HL-60 (cell line): ENCODE measurements around the gene FOXO3.

ENCODE experiments used
- DNase-seq, 2 experiments: peaks; one replicate each; pipeline ENCODE4 v3.0.0-alpha.2; 2010 to 2020; ENCODE audit warnings: low read depth in 1 of 2, low spot score in 1 of 2
- H3K27ac ChIP-seq: fragments of 250-450 bp; sonication (Bioruptor Pico); replicated peaks from 2 replicates; pipeline ENCODE4 v1.5.1; 2020; ENCODE audit warnings: mild to moderate bottlenecking, moderate library complexity
- H3K27me3 ChIP-seq: fragments of 250-450 bp; sonication (Bioruptor Pico); 2 replicates; pipeline ENCODE4 v1.5.1; 2021; ENCODE audit warnings: mild to moderate bottlenecking, moderate library complexity; ENCODE audit not compliant: insufficient read depth, poor library complexity, severe bottlenecking
- H3K4me3 ChIP-seq: replicated peaks from 2 replicates; pipeline ENCODE4 v1.5.1; 2011; ENCODE audit warnings: mild to moderate bottlenecking, control low read depth, low read length; ENCODE audit not compliant: insufficient read depth
- GABPA ChIP-seq: IDR thresholded peaks from 2 replicates; pipeline ENCODE4 v1.6.1; 2012; ENCODE audit warnings: low read depth
- POLR2AphosphoS5 ChIP-seq: IDR thresholded peaks from 2 replicates; pipeline ENCODE4 v1.6.1; 2012; ENCODE audit warnings: low read depth
- SPI1 ChIP-seq: IDR thresholded peaks from 2 replicates; pipeline ENCODE4 v1.6.1; 2012; ENCODE audit warnings: low read depth, mild to moderate bottlenecking, borderline replicate concordance
- TF ChIP-seq, protein P1 (sequence below): IDR thresholded peaks from 2 replicates; pipeline ENCODE4 v1.6.1; 2012; ENCODE audit warnings: low read depth; ENCODE audit not compliant: insufficient replicate concordance
- TF ChIP-seq, protein P2 (sequence below): IDR thresholded peaks from one replicate; pipeline ENCODE4 v1.5.1; 2011; ENCODE audit warnings: low read length, control low read depth, inconsistent platforms; ENCODE audit not compliant: insufficient read depth

The FOXO3 gene

DNA sequence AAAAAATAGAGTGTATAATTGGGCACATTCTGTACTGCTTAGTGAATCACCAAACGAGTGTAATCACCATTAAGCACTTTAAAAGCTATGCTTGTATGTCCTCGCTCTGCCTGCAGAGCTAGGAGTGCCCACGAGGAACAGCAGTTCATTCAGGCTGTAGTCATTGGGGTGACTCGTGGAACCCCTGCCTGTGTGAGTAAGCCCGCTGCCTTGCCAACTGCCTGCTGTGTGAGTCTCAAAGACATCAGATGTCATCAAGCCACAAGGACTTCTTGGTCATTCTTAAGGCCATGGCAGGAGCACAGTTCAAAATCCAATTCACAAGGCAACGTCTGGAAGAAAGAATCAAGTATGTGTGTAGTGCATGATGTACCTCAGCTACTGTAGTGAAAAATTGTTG lies 60.4 kb downstream of the FOXO3 start:
- TF ChIP-seq, protein P1, sequence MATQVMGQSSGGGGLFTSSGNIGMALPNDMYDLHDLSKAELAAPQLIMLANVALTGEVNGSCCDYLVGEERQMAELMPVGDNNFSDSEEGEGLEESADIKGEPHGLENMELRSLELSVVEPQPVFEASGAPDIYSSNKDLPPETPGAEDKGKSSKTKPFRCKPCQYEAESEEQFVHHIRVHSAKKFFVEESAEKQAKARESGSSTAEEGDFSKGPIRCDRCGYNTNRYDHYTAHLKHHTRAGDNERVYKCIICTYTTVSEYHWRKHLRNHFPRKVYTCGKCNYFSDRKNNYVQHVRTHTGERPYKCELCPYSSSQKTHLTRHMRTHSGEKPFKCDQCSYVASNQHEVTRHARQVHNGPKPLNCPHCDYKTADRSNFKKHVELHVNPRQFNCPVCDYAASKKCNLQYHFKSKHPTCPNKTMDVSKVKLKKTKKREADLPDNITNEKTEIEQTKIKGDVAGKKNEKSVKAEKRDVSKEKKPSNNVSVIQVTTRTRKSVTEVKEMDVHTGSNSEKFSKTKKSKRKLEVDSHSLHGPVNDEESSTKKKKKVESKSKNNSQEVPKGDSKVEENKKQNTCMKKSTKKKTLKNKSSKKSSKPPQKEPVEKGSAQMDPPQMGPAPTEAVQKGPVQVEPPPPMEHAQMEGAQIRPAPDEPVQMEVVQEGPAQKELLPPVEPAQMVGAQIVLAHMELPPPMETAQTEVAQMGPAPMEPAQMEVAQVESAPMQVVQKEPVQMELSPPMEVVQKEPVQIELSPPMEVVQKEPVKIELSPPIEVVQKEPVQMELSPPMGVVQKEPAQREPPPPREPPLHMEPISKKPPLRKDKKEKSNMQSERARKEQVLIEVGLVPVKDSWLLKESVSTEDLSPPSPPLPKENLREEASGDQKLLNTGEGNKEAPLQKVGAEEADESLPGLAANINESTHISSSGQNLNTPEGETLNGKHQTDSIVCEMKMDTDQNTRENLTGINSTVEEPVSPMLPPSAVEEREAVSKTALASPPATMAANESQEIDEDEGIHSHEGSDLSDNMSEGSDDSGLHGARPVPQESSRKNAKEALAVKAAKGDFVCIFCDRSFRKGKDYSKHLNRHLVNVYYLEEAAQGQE = no peak
- no peak for TF ChIP-seq SPI1
- no peak for TF ChIP-seq GABPA
- TF ChIP-seq, protein P2, sequence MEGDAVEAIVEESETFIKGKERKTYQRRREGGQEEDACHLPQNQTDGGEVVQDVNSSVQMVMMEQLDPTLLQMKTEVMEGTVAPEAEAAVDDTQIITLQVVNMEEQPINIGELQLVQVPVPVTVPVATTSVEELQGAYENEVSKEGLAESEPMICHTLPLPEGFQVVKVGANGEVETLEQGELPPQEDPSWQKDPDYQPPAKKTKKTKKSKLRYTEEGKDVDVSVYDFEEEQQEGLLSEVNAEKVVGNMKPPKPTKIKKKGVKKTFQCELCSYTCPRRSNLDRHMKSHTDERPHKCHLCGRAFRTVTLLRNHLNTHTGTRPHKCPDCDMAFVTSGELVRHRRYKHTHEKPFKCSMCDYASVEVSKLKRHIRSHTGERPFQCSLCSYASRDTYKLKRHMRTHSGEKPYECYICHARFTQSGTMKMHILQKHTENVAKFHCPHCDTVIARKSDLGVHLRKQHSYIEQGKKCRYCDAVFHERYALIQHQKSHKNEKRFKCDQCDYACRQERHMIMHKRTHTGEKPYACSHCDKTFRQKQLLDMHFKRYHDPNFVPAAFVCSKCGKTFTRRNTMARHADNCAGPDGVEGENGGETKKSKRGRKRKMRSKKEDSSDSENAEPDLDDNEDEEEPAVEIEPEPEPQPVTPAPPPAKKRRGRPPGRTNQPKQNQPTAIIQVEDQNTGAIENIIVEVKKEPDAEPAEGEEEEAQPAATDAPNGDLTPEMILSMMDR = no peak
- no peak for TF ChIP-seq POLR2AphosphoS5
- H3K27ac ChIP-seq = no peak overlapping the region
- no peak overlapping the region for H3K4me3 ChIP-seq
- H3K27me3 ChIP-seq = no peaks in the 10 kb centered on the region
- DNase-seq = no peak

DNA sequence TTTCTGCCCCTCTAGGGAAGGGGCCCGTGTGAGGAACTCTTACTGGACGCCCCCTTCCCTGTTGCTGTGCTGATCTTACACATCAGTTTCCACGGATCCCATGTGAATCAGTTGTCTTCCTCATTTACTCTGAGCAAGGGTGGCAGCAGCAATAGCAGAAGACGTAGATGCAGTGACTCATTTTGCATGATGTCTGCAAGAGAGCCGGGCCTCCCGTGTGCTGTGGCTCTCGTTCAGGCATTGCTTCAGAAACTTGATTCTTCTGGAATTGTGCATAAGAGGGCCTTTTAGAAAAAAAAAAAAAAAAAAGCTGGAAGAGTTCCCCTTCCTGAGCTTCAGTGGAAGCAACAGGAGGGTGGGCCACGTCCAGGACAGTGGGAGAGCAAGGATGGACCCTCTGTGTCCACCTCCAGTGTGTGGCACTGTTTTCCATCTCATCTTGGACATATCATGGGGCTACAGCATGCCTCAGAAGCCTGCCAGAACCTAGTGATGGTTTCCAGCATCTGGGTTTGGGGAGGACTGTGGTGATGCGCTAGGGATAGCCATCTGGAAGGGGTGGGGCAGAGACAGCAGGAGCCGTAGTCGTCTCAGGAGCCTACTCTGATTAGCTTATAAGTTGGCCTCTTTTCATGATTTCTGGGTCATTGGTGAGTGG lies 62.1 kb downstream of the FOXO3 start:
- TF ChIP-seq SPI1 (peak; percentile 87), POLR2AphosphoS5 (no peak)
- TF ChIP-seq, protein P1 = no peak
- peak overlapping the region; percentile 38; the same call in 1 of the 2 replicates for H3K27ac ChIP-seq
- H3K27me3 ChIP-seq = no peaks in the 10 kb centered on the region
- no peak overlapping the region for H3K4me3 ChIP-seq
- DNase-seq = peak; percentile 68 to 78

DNA sequence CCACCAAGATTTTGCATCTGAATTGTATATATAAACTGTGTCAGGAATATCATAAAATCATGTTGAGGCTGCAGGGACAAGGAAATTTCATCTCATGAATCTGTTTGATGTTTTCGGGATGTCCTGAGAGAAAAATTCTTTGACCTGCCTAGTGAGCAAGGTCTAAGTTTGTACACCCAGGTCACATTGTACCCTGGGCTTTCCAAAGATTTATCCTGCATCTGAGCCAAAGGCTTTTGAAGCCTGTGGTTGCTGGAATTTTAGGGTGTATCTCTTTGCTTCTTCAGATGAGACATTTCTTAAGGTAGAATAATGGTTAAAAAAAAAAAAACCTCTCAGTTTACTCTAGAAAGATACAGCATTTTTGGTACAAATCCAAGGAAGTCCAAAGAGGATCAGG lies 63.3 kb downstream of the FOXO3 start:
- Histone ChIP-seq H3K27me3 (no peaks in the 10 kb centered on the region), H3K4me3 (no peak overlapping the region), H3K27ac (no peak overlapping the region)
- TF ChIP-seq, protein P2 = no peak
- TF ChIP-seq, protein P1 = no peak
- no peak for TF ChIP-seq GABPA
- no peak for TF ChIP-seq SPI1
- TF ChIP-seq POLR2AphosphoS5 = no peak
- no peak for DNase-seq
